A673 (cell line): ENCODE data around the gene RAP2B.

ENCODE experiments used
- CTCF ChIP-seq: fragments of 300-800, 200-600 bp; sonication (generic); conservative IDR thresholded peaks from 2 replicates; pipeline ENCODE4 v1.5.1; 2017; ENCODE audit warnings: low read depth, mild to moderate bottlenecking, antibody characterized with exemption, low read length, moderate library complexity, mixed read lengths
- EZH2 ChIP-seq: fragments of 200-600 bp; sonication (generic); IDR thresholded peaks from 2 replicates; pipeline ENCODE4 v1.6.1; 2017; ENCODE audit warnings: borderline replicate concordance, low read depth, mild to moderate bottlenecking, mixed read lengths, antibody characterized with exemption, low read length; ENCODE audit not compliant: poor library complexity, severe bottlenecking

GRCh38 chr3:153146191-153147053 lies 15.6 kb upstream of the RAP2B start:
- TF ChIP-seq CTCF (no peak), EZH2 (no peak)
